ENCODE data around the gene IGSF22. TPM values are rescaled to one million over a fixed set of nuclear protein-coding genes. Genes with fewer than 3 reads are reported as not detected.

IGSF22 gene
- total and polyA plus RNA-seq, 2 of the 8 experiments (the other 6 are each of a cell fraction or from before 2014, with no cell fraction given) = 0.14 TPM; not detected in 1

- Histone ChIP-seq H3K27me3 (replicated peaks in 1 of 4; ENCODE audit: control insufficient read depth in 3 of 4, extremely low read depth in 1 of 4, insufficient read depth in 3 of 4, low read length in 3 of 4) (peaks cover 0 to 1% (median 0%) of the 10 kb centered on the region in 4 experiments; a peak in 1 of 7 replicates), H3K18ac (ENCODE audit: extremely low read depth, low read length) (no peak overlapping the region), H3K23ac (ENCODE audit: insufficient read length) (no peak overlapping the region), H3K79me1 (ENCODE audit: low read depth, low read length) (no peaks in the 10 kb centered on the region), H3K56ac (replicated peaks; ENCODE audit: insufficient read length, low read depth, low read length) (no peak overlapping the region), H3K4me1 (replicated peaks in 1 of 4; ENCODE audit: control insufficient read depth in 3 of 4, insufficient read depth in 4 of 4, low read length in 3 of 4) (no peaks in the 10 kb centered on the region), H2BK120ac (replicated peaks; ENCODE audit: low read depth, low read length) (no peak overlapping the region), H3K4ac (replicated peaks; ENCODE audit: insufficient read length, low read depth, low read length) (no peak overlapping the region), H3K14ac (ENCODE audit: insufficient read length) (no peak overlapping the region), H2BK20ac (ENCODE audit: low read length) (no peak overlapping the region), H2AFZ (ENCODE audit: low read length) (no peak overlapping the region), H3K79me2 (ENCODE audit: control insufficient read depth in 1 of 2, insufficient read depth in 2 of 2, low read length in 2 of 2) (no peaks in the 10 kb centered on the region), H4K20me1 (replicated peaks in 1 of 2; ENCODE audit: control insufficient read depth in 1 of 2, insufficient read depth in 2 of 2, low read length in 2 of 2) (no peaks in the 10 kb centered on the region), H3K9me3 (ENCODE audit: insufficient read depth in 2 of 2, low read depth in 1 of 2, low read length in 1 of 2) (no peaks in the 10 kb centered on the region), H2BK12ac (ENCODE audit: low read depth, low read length) (no peak overlapping the region), H3K27ac (ENCODE audit: low read depth, low read length) (no peak overlapping the region), H4K91ac (replicated peaks; ENCODE audit: insufficient read length, low read length) (no peak overlapping the region), H4K5ac (ENCODE audit: insufficient read length, low read depth, low read length) (no peak overlapping the region), H2BK15ac (ENCODE audit: low read length) (no peak overlapping the region), H3K4me3 (ENCODE audit: extremely low read depth in 1 of 4, insufficient read depth in 2 of 4, low read depth in 3 of 4, low read length in 4 of 4) (no peak overlapping the region), H3K36me3 (ENCODE audit: control insufficient read depth in 2 of 4, insufficient read depth in 4 of 4, low read length in 3 of 4) (no peaks in the 10 kb centered on the region), H2AK5ac (ENCODE audit: low read depth, low read length) (no peak overlapping the region), H3K9ac (replicated peaks in 1 of 4; ENCODE audit: extremely low read depth in 1 of 4, low read depth in 3 of 4, low read length in 3 of 4) (no peak overlapping the region), H2BK5ac (ENCODE audit: low read depth, low read length) (no peak overlapping the region), H3K4me2 (ENCODE audit: insufficient read depth in 1 of 2, low read depth in 2 of 2, low read length in 2 of 2) (no peak overlapping the region), H3K23me2 (ENCODE audit: low read depth, low read length) (no peaks in the 10 kb centered on the region), H4K8ac (ENCODE audit: extremely low read depth, insufficient read depth, low read length) (no peak overlapping the region)
- ChIA-PET POLR2A (ENCODE audit: partially characterized antibody) (no interaction called here), CTCF (ENCODE audit: partially characterized antibody) (interaction anchor here (1.0 to 1.3 kb wide), 3 partner anchors 27 to 140 kb away, joined by 3 to 5 read pairs (median 4); no protein-coding TSS in a partner anchor)
- DNase-seq (ENCODE audit: low read depth in 1 of 2, low spot score in 2 of 2) (no peak), FAIRE-seq (no peak)
- WGBS, 2 experiments (ENCODE audit: extremely low coverage in 1 of 2, insufficient coverage in 1 of 2, insufficient read length in 1 of 2, insufficient replicate concordance in 2 of 2, low coverage in 1 of 2, low lambda C conversion rate in 2 of 2, missing lambda C conversion rate in 1 of 2) = 91% methylated on average over 3 of the region's 3 CpGs; no CpG with 5 or more reads in 1 of the 2 experiments
- TF ChIP-seq RBBP5 (IDR thresholded peaks at IDR 0.05; ENCODE audit: borderline replicate concordance, low read depth, low read length) (no peak), SRF (IDR thresholded peaks at IDR 0.05; ENCODE audit: low read depth, low read length) (no peak), JUN (IDR thresholded peaks at IDR 0.05; ENCODE audit: low read depth, low read length) (no peak), TCF12 (IDR thresholded peaks at IDR 0.05; ENCODE audit: low read depth, low read length) (no peak)
Observed at GRCh38 chr11:18677560-18677959, 48.4 kb downstream of the IGSF22 start.
